AG09309 (cell line): ENCODE measurements around the gene UROC1.

Experiments used
- DNase-seq: peaks from one replicate; pipeline ENCODE4 v3.0.0-alpha.2; 2010; ENCODE audit warnings: low read depth
- H3K4me3 ChIP-seq: 2 replicates; pipeline ENCODE4 v1.5.1; 2011; ENCODE audit warnings: mild to moderate bottlenecking, low read depth, low read length, moderate library complexity; ENCODE audit not compliant: control insufficient read depth
- CTCF ChIP-seq: IDR thresholded peaks from 2 replicates; pipeline ENCODE4 v1.5.1; 2011; ENCODE audit warnings: mild to moderate bottlenecking, low read depth, low read length, inconsistent platforms; ENCODE audit not compliant: insufficient read depth, control insufficient read depth; ENCODE audit errors: missing control alignments

The UROC1 gene

GRCh38 chr3:126436826-126437717 lies 80.5 kb downstream of the UROC1 start:
- TF ChIP-seq CTCF = no peak
- no peak for DNase-seq
- no peak overlapping the region for H3K4me3 ChIP-seq

GRCh38 chr3:126435456-126436315 lies 81.9 kb downstream of the UROC1 start:
- H3K4me3 ChIP-seq = no peak overlapping the region
- no peak for DNase-seq
- TF ChIP-seq CTCF = no peak

GRCh38 chr3:126434931-126435411 lies 82.6 kb downstream of the UROC1 start:
- no peak for DNase-seq
- H3K4me3 ChIP-seq = no peak overlapping the region
- TF ChIP-seq CTCF = no peak

- TF ChIP-seq CTCF = no peak
- no peak for DNase-seq
- H3K4me3 ChIP-seq = no peak overlapping the region
These were observed 83.3 kb downstream of the UROC1 start for GRCh38 chr3:126434264-126434590.

DNA sequence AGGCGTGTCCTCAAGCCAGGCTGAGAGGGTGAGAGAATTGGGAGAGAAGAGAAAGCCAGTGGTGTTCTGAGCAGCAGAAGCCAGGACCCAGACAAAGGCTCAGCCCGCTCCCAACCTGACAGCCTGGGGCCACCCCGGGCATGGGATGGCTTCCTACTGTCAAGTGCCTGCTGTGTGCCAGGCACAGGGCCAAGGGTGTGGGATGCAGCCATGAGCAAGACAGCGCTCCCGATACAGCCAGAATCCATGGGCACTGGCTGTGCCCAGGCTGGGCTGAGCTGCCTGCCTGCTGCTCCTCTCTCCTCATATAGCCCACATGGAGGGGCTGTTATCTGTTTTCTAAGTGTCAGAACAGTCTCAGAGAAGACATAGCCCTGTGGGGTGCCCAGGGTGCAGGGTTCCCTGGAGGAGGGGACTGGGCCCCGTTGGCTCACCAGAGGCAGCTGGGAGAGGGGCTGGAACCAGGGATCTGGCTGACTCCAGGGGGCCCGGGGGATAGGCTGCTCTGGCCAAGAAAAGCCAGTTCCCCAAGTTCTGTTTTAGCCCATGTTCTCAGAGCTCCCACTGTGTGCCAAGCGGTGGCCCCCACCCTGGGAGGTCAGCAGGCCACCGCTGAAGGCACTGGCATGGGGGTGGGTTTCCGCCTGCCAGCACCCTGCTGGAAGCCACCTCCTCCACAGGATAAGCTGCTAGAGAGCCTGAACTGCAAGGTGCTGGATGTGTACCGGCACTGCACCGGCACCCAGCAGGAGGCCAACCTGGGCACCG lies 83.9 kb downstream of the UROC1 start:
- no peak for DNase-seq
- no peak overlapping the region for H3K4me3 ChIP-seq
- TF ChIP-seq CTCF = no peak

DNA sequence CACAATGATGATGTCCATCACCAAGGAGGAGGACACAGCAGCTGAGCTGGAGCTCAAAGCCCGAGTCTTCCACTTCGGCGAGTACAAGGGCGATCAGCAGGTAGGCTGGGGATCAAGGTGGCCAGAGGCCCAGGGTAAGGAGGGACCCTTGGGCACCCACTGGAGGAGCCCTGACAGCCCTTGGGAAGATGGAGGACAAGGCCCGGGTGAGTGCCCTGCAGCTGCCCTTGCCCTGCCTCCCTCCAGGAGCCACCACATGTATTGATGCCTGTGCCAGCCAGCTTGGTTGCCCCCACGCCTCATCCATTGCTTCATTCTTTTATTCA lies 84.5 kb downstream of the UROC1 start:
- DNase-seq = no peak
- H3K4me3 ChIP-seq = no peak overlapping the region
- no peak for TF ChIP-seq CTCF
